Right lobe of liver (tissue), 4 donors: ENCODE results near the gene CCL17.

Experiments used
- POLR2A ChIP-seq: fragments of 450-650 bp; IDR thresholded peaks from one replicate; pipeline ENCODE4 v1.6.1; 2017; ENCODE audit warnings: antibody characterized with exemption, mild to moderate bottlenecking
- TF ChIP-seq, protein P1 (sequence below), 4 donors: fragments of 200-600 bp in 3 of 4; fragments of 450-650 bp in 1 of 4; IDR thresholded peaks; one replicate each; pipeline versions ENCODE4 v1.5.1 to v1.8.0; 2016 to 2022; ENCODE audit warnings: antibody characterized with exemption in 4 of 4, mild to moderate bottlenecking in 2 of 4
- donor health status: DM: no; HTN: no; CAD: no.
- donor health status: DM: no; HTN: no; CAD: no.
- donor health status: DM: no; HTN: yes; CAD: no.

DNA sequence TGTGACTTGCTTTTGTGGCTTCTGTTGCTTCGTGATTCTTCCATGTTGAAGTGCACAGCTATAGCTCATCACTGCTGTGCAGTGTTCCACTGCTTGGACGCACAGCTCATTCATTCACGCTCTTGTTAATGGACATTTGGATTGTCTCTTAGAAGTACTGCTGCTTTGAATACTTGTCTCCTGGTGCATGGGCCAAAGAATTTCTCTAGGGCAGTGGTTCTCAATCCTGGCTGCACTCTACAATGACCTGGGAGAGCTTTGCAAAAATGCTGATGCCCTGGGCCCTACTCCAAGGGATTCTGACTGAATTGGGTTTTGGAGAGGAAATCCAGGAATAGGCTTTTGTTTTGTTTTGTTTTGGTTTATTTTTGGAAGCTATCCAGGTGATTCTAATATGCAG is 20.0 kb downstream of the CCL17 start:
- TF ChIP-seq, protein P1, sequence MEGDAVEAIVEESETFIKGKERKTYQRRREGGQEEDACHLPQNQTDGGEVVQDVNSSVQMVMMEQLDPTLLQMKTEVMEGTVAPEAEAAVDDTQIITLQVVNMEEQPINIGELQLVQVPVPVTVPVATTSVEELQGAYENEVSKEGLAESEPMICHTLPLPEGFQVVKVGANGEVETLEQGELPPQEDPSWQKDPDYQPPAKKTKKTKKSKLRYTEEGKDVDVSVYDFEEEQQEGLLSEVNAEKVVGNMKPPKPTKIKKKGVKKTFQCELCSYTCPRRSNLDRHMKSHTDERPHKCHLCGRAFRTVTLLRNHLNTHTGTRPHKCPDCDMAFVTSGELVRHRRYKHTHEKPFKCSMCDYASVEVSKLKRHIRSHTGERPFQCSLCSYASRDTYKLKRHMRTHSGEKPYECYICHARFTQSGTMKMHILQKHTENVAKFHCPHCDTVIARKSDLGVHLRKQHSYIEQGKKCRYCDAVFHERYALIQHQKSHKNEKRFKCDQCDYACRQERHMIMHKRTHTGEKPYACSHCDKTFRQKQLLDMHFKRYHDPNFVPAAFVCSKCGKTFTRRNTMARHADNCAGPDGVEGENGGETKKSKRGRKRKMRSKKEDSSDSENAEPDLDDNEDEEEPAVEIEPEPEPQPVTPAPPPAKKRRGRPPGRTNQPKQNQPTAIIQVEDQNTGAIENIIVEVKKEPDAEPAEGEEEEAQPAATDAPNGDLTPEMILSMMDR (IDR thresholded peaks at IDR 0.05): no peak
- no peak for TF ChIP-seq POLR2A
